Suprapubic skin (tissue), 3 donors: ENCODE data around the gene PFKFB3.

ENCODE experiments used
- CTCF ChIP-seq, 2 donors: fragments of 200-600 bp in 1 of 2; fragments of 450-650 bp in 1 of 2; sonication (generic) in 1 of 2; IDR thresholded peaks; one replicate each; pipeline ENCODE4 v1.5.1; 2016 to 2019; ENCODE audit warnings: antibody characterized with exemption in 2 of 2, mild to moderate bottlenecking in 1 of 2, moderate library complexity in 1 of 2
- POLR2A ChIP-seq, 2 donors: fragments of 450-650 bp; IDR thresholded peaks; one replicate each; pipeline ENCODE4 v1.6.1; 2017; ENCODE audit warnings: antibody characterized with exemption in 2 of 2, mild to moderate bottlenecking in 2 of 2, moderate library complexity in 2 of 2

DNA sequence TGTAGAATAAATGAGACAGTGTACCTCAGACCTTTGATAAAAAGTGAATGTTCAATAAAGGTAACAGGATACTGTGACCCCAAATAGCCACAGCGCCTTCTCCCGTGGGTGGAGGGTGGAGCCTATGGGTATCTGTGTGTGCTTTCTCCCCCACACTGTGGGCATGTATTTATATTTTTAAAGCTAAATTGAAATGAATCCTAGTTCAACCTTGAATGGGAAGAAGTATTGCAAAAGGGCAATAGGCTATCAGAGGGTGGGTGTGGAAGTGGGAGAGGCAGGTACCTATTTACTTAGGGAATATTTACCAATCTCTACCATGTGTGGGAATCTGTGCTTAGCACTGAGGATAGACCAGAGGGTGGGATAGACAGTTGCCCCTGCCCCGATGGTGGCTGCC, 68.9 kb downstream of the PFKFB3 start:
- TF ChIP-seq POLR2A (IDR thresholded peaks at IDR 0.05) (no peak), CTCF (IDR thresholded peaks at IDR 0.05) (no peak)
